ENCODE data around the gene COL4A2.

COL4A2 gene

DNA sequence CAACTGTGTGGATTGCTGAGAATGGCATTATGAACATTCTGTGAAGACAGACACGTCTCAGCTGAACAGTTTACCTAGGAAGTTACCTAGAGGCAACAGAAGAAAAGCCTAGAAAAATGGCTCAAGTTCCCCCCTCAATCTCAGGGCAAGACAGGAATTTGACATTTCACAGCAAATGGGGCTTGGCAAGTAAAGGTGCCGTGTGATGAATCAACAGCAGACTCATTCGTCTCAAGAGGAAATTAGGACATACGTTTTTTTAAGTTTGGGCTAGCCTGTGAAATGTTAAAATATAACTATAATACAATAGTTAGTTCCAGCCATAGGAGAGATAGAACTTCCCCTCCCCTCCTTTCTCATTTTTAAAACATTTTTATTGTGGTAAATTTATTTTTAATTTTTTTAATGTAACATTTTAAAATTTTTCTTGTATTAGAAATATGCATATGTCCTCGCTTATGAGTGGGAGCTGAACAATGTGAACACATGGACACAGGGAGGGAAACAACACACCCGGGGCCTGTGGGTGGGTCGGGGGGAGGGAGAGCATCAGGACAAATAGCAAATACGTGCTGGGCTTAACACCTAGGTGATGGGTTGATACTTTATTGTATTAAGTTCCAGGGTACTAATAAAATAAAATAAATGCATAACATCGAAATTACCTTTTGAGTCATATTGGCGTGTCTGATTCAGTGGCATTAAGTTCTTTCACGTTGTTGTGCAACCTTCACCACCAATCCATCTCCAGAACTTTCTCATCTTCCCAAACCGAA is 116.0 kb downstream of the COL4A2 start:
- no peak for FAIRE-seq

DNA sequence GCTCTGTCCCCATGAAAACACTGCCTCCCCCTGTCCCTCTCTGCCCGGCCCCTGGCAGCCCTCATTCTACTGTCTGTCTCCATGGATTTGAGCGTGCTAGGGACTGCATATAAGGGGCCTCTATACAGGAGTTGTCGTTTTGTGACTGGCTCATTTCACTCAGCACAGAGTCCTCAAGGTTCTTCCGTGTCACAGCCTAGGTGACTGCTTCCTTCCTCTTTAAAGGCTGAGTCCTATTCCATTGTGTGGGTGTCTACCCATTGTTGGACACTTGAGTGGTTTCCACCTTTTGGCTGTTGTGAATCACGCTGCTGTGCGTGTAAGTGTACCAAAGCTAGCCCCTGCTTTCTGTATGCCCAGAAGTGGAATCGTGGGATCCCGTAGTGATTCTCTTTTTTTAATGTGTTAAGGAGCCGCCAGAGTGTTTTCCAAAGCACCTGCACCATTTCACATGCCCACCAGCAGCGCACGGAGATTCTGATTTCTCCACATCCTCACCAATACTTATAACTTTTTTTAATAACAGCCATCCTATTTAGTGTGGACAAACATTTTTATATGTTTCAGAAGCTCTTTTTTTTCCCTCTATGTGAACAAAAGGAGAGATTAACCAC is 116.7 kb downstream of the COL4A2 start:
- FAIRE-seq = no peak

DNA sequence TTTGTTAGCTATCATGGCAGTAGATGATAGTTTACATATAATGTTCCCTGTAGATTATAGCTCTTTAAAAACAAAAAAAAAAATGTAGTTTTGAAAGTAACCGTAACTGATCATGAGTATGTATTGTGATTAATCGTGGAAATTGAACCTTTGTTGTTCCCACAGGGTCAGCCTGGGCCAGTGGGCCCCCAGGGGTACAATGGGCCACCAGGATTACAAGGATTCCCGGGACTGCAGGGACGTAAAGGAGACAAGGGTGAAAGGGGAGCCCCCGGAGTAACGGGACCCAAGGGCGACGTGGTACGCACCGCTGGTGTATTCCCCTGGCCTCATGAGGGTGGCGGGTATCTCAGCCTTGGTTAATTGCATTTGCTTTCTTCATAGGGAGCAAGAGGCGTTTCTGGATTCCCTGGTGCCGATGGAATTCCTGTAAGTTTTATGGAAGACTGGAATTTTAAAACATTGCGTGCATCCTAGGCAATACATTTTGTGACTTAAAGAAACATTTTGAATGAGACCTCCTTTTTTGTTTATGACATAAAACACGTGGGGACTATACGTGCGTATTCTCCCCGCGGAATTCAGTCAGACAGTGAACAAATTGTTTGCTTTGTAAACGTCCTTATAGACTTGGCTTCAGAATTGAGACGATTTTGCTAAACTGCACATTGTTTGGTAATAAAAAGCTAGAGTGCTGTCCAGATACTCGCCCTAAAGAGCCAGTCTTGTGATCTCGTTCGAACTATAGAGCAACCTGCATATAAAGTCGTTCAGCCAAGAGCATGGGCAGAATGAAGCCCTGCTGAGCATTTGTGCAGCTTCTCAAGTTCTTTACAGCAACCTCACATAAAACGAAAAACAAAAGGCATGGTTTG is 117.7 kb downstream of the COL4A2 start:
- FAIRE-seq = no peak

DNA sequence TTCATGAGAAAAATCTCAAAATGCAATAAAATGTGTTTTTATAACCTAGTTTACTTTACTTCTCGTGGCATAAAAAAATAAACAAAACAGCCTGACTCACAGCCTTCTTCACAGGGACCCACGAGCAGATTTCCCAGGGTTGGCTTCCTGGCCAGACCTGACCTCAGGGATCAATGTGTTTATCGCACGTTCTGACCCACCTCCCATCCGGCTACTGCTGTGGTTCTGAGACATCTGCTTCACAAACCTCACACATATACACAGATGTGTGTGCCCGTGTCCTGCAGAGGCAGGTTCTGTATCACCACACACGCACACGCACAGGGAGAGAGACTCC is 118.3 kb downstream of the COL4A2 start:
- no peak for FAIRE-seq

DNA sequence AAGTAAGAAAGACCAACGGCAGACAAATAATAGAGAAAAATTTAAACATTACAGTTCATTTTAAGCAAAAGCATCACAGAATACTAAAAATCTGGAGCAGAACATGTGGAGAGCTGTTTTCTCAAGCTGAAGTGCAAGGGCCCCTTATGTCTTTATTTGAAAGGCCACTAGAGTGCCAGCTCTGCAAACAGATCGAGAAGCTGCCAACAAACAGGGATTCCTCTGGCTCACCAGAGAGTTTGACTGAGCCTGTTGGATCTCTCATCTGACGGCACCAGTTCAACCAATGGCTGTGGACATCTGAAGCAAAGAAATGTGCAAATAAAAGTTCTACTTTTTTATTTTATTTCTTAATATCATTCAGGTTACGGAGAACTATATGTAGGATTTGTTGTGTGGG is 119.7 kb downstream of the COL4A2 start:
- FAIRE-seq = no peak

DNA sequence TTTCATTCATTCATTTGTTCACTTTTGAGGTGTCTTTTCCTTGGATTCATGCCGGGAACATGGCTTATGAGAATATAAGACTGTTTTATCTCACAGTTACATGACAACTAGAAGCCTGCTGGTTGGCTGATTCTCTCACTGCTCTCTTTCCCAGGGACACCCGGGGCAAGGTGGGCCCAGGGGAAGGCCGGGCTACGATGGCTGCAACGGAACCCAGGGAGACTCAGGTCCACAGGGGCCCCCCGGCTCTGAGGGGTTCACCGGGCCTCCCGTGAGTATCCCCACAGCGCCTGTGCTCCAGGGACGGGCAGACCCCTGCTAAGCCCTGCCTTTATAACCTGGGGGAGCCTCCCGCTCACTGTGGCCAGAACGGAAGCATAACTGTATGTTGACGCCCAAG is 121.2 kb downstream of the COL4A2 start:
- no peak for FAIRE-seq

DNA sequence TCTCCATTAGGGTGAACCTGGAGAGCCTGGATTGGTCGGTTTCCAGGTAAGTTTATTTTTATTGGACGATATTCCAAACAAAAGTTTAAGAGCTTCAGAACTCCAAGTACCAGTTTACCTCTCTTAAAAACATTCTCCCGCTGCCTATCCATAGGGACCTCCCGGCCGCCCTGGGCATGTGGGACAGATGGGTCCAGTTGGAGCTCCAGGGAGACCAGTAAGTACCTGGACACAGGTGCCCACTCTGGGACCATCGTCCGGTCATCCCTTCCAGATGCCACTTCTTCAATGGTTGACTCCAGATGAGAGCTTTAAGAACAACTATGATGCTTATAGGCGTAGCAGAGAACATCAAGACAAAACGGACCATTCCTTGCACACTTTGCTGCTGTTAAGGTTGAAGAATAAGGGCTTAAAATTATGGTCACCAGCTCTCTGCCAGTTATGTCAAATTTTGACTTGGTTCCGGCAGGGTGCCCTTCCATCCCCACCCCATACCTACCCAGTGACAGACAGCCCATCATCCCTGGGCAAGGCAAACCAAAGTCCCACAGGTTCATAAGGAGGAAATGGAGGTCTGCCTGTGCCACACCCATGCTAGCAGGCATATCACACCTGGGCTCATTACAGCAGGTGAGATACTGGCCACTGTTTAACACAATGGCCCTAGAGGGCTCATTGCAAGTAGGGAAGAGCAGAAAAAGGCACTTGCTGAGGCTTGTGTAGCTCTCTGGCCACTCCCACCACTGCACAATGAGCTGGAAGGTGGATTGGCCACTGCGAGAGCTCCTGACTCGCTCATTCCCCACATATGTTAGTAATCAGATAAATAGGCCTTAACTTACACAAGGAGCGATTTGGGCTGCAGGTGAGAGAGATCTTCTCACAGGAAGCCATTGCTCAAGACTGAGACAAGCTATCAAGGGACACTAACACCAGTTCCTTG is 123.6 kb downstream of the COL4A2 start:
- no peak for FAIRE-seq

DNA sequence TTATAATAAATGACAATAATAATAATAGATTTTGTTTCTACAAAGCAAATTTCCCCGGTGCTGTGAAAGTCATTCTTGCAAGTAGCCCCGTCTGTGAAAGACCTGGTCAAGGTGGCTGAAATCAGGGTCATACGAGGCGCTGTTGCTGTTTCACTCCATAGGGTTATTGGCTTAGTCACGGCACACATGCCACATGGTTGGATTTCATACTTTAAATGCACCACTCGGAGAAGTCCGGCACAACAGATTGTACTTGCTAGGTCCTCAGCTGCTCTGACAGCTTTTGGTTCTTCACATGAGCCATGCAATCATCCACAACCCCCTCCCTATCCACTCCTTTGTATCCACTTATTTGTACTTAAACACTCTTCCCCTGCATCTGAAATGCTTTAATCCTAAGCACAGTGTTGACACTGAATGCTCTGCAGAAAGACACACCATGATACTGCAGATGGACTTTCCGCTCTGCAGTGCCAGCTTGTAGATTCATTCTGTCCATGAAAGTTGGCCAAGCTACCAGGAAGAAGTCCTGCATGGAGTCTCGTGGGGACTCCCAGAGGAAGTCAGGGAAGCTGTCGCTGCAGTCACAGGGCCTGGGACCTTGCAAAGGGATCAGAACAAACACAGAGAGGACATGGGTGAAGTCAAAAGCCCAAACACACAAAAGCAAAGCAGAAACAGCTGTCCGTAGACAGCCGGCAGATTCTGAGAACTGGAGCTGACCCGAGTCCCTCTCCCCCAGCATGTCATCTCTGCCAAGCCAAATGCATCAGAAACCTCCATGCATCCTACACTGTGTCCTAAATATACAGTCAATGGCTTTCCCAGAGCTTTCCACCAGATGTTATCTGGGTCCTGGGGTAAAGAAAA is 124.6 kb downstream of the COL4A2 start:
- FAIRE-seq = no peak

DNA sequence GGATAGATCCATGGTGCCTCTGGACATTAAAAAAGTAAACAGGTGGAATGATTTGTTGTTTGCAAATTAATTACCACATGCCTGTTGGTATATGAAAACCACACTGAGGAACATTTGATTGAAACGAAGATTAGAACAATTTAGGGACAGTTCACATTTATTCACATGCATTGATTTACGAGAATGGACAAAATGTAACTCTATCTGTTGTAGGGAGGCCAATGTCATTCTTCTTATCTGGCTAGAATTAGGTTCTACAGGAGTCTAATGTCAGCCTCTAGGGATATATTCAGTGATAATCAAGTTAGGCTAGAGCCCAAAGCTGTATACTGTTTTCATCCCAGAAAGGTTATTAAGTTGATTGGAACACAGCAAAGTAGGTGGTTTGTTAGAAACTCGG is 125.4 kb downstream of the COL4A2 start:
- no peak for FAIRE-seq

DNA sequence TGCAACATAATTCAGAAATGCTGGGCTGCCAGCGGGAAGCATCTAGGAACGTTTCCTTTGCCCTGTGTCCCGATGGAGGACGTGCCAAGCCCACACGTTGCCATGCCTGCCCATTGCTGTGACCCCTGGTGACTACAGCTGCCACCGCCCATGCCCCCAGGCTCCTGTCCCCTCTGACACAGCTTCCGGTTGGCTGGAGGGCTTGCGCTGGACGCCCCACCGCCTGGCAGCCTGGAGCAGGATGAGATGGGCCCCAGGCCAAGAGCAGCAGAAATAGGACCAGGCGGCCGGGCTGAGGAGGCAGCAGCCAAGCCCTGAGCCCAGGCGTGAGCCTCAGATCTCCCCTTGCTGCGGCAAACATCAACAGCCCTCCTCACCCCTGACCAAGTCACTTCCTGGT is 125.9 kb downstream of the COL4A2 start:
- no peak for FAIRE-seq

DNA sequence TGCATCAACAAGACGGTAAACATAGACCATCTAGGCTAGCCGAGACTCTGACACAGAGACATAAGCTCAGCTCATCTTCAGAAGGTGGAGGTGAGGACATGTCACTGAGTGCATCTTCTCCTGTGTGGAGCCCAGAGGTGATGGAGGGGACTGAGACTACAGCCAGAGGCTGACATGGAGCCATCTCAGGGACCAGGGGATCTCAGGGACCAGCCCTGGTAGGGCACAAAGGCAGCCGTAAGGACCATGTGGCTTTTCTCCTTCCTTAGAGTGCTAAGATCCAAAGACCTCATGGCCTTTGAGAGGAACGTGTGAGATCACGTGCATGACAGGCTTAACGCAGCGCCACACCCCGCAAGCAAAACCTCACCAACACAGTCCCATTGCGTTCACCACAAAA is 127.5 kb downstream of the COL4A2 start:
- FAIRE-seq = no peak

DNA sequence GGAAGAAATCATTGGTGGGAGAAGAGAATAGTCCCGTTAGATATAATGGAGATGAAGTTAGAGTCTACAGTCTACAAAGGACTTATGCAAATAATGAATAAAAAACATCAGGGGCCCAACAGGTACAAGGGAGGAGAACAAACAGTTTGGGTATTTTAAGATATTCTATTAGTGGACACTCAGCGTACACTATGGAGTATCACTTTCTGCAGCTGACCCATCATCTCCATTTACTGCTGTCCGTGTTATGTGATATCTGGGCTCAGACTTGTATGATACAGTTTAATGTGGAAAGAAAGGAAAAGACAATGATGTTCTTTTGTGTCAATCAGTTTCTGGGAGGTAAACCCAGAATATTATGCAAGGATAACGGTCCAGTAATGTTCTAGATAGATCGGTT is 128.2 kb downstream of the COL4A2 start:
- FAIRE-seq = no peak

DNA sequence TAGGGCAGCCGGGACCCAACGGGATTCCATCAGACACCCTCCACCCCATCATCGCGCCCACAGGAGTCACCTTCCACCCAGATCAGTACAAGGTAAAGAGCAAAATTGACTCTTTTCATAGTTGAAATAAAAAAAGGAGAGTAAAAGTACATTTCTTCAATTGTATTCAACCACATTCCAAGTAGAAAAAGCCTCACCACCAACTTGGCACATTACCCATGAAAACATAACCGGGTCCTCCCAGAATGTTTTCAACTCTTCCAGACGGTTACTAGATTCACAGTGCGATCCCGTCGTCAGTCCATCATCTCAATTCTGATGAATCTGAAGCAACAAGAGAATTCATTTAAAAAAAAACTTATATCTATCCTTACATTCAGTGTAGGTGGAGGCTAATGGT is 129.2 kb downstream of the COL4A2 start:
- no peak for FAIRE-seq

DNA sequence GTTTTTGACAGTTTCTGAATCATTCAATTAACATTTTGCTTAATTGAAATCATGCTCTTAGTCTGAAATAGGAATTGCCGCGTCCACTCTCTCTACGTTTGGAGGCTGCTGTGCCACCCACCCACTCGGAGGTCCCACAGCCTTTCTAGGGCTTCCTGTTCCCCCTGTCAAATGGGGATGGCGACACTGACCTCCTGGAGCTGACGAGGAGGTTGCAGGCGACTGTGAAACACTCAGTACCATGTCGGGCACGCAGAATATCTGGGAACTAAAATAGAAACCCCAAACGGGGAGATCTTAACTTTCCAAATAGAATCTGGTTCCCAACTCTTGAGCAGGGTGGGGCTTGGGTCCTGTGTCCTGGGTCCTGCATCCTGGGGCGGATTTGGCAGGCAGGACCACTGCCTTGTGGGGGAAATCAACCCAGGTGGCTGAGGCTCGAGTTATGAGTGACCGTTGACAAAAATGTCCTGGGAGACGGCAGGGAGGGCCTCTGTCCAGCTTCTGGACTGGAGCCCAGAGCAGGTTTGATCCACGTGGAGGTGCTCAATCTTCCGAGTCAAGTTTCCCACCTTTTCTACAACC is 129.8 kb downstream of the COL4A2 start:
- FAIRE-seq = no peak

DNA sequence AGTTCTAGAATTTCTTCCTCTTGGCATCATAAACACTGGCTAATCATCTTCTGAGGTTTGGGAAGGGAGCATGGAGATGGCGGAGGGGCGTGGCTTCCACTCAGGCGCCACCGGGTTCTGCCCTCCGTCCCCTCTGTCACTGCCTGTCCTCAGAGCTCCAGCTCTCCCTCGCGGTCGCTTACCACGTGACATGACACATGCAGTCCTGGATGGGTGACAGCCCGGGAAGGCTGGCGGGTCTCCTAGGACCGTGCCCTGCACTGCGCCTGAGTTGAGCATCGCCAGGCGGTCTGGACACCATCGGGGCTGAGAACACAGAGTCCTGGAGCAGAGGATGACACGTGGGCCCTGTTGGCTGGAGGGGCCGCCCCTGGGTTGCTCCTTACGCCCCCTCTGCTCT is 131.1 kb downstream of the COL4A2 start:
- FAIRE-seq = no peak

DNA sequence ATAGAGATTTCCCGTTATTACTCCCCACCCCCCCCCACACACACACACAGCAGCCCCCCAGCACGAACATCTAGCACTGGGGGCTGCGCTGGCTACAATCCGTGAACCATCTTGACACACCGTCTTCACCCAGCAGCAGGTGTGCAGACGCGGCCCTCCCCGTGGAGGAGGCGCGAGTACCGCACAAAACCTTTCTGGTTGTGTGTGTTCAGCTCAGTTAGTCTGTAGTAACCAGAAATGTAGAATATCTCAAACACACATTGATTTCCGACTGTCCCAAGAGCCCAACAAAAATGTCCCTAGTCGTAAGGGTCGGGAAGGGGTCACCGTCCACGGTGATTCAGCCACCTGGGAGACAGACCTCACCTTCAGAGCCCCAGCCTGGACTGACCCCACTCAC is 131.7 kb downstream of the COL4A2 start:
- FAIRE-seq = no peak

DNA sequence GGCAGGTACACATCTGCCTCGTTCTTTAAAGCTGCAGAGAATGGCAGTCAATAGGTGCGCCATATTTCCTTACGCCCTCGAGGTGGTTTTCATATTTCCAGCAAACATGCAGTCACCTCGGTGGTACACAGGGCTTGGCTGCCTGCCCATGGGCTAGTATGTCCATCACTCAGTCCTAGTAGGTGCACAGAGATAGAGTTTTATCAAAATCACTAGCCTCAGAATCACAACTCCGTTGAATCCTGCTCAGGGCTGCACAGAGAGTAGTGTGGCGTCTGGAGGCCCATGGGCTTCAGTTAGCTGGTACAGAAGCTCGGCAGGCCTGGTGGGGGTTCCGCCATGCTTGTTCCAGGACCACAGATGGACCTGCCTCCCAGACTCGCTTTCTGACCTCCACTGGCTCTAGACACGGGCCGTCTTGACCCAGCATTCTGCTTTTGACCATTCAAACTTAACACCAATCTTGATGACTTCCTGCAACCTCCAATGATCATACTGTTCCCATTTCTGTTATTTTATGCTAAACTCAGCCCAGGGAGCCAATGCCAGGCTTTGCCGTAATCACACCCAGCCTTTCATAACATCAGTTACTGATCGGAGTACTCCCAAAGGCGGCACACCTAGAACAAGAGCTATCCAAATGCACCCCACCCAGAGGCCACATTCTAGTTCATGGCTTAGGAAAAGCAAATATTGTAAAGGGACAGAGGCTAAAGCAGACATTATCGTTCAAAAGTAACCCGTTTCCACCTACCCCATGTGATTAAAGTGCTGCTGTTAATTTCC is 134.1 kb downstream of the COL4A2 start:
- no peak for FAIRE-seq

DNA sequence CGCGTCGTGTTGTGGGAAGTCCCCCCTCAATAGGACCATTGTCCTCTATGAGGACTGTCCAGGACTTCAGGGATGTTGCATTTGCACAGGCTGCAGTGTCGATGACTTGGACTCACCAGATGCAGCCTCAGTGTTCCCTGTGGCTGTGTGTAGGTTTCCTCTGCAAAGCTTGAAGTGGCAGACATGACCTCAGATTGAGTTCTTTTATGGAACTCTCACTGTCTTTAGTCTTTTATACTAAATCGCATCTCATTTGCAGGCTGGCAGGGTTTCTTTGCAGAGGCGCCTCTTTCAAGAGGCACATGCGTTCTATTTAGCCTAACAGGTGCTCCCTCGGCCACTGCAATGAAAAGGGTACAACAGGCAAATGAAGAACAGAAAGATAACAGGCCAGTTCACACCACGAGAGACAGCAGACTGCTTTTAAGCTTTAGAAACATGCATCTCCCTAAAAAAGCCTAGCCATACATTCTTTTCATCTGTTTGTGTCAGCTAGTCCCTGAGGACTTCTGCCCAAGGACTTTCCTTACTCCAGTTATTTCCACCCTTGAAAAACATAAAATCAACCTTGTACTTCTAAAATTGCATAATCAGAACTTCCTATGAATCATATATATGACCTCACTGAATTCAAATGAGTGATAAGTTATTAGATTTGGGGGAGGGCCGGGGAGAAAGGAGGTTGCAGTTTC is 136.0 kb downstream of the COL4A2 start:
- no peak for FAIRE-seq

DNA sequence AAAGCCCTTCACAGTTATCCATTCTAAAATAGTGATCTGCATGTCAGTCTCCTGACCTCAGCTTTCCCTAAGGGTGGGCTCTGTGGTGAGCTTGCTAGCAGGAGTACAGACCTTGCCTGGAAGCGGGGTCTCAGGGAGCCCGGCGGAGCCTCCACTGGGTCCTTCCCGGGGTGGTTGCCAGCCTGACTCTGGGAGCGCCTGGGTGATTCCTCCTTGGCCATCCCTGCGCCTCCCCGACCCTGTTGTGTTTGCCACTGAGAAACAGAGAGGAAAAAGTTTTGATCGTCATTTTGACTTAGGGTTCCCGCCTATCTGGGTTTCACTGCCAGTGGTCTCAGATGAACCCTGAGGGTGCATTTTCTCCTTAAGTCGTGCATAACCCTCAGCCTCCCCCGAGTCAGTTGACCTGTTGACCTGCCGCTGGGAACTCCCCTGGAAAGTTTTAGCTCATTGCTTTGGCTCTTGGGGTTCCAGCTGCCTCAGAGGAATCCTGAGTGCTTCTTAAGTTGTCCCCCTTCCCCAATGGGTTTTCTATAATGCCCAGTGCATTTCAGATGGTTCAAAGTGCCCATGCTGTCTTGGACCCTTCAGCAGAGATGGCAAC is 136.6 kb downstream of the COL4A2 start:
- no peak for FAIRE-seq

All from A204.1 (cell line).